GM12872 (cell line): Measurements from ENCODE around the gene SDC4.

Experiments
- CTCF ChIP-seq: IDR thresholded peaks from 3 replicates; pipeline ENCODE4 v1.5.1; 2011; ENCODE audit warnings: low read depth, mild to moderate bottlenecking, low read length, moderate library complexity; ENCODE audit not compliant: insufficient read depth

Gene SDC4

GRCh38 chr20:45378191-45378590 is 30.0 kb upstream of the SDC4 start, which contains the start of gene TP53TG5:
TP53TG5 (minus strand) TSS chr20:45378325; CDS start chr20:45378236, 89 bp downstream.
- TF ChIP-seq CTCF: no peak

- no peak for TF ChIP-seq CTCF
These were observed 29.0 kb upstream of the SDC4 start for GRCh38 chr20:45377269-45377668.

- TF ChIP-seq CTCF: no peak
These were observed 26.7 kb upstream of the SDC4 start for GRCh38 chr20:45374966-45375365.

GRCh38 chr20:45374101-45374467 is 25.9 kb upstream of the SDC4 start:
- no peak for TF ChIP-seq CTCF

GRCh38 chr20:45373353-45374100 is 25.3 kb upstream of the SDC4 start:
- peak; percentile 93 for TF ChIP-seq CTCF

- no peak for TF ChIP-seq CTCF
These were observed 24.6 kb upstream of the SDC4 start for GRCh38 chr20:45372646-45373352.

- TF ChIP-seq CTCF: no peak
These were observed 24.0 kb upstream of the SDC4 start for GRCh38 chr20:45372241-45372640.
